ENCODE measurements around the gene NRN1L. TPM values are rescaled to one million over a fixed set of nuclear protein-coding genes. Genes with fewer than 3 reads are reported as not detected.

Gene NRN1L
- total RNA-seq, 1 experiment from 2014 or later, result not detected

GRCh38 chr16:67842509-67843342, 42.0 kb upstream of the NRN1L start:
- ATAC-seq, result peak; percentile 21
- H4K20me1 ChIP-seq (ENCODE audit: low read length), result peaks cover 10% of the 10 kb centered on the region; the same call in 1 of the 2 replicates
- intact Hi-C loops (cut with micrococcal nuclease), result loop anchor here (5.0 kb wide), 1 partner anchor 85 kb away; no protein-coding TSS in a partner anchor
- BruUV-seq (replicated peaks), result no TSS peak
- H3K4me2 ChIP-seq (ENCODE audit: low read length), result peak overlapping the region; percentile 90
- peak; percentile 34 for DNase-seq
- H3K79me2 ChIP-seq (ENCODE audit: low read length), result peaks cover 47% of the 10 kb centered on the region
- TF ChIP-seq CTCF (conservative IDR thresholded peaks at IDR 0.05; ENCODE audit: low read depth, low read length) (peak; percentile 47), EZH2 (IDR thresholded peaks at IDR 0.05; ENCODE audit: low read length, unreplicated experiment) (no peak)
- peak overlapping the region; percentile 89 for H3K4me3 ChIP-seq (ENCODE audit: low read length)
- H2AFZ ChIP-seq (ENCODE audit: low read length), result peak overlapping the region; percentile 99
- H3K9ac ChIP-seq (ENCODE audit: low read length), result peak overlapping the region; percentile 81
- no peaks in the 10 kb centered on the region for H3K27me3 ChIP-seq (ENCODE audit: low read length)
- no peaks in the 10 kb centered on the region for H3F3A ChIP-seq (ENCODE audit: low read length, unreplicated experiment)
- H3K27ac ChIP-seq (ENCODE audit: low read length), result peak overlapping the region; percentile 83
- no peaks in the 10 kb centered on the region for H3K9me3 ChIP-seq (ENCODE audit: low read length)
- CTCF ChIA-PET, result interaction anchor here (0.6 kb wide), 1 partner anchor 15 kb away, joined by 4 read pairs; no protein-coding TSS in a partner anchor
- no peaks in the 10 kb centered on the region for H3K36me3 ChIP-seq (ENCODE audit: low read depth, low read length)
- POLR2A ChIA-PET (ENCODE audit: unreplicated experiment), result no interaction called here
- peaks cover 32% of the 10 kb centered on the region for H3K4me1 ChIP-seq (ENCODE audit: insufficient read depth, low read length)
- H3K9me2 ChIP-seq (replicated peaks; ENCODE audit: low read length), result no peaks in the 10 kb centered on the region

GRCh38 chr16:67843343-67843765, 41.3 kb upstream of the NRN1L start:
- TSS peak; percentile 12 for BruUV-seq (replicated peaks)
- Histone ChIP-seq H2AFZ (ENCODE audit: low read length) (0 out of 2 replicates have a peak overlapping the region, but pooled peaks have one; percentile 99), H3K27me3 (ENCODE audit: low read length) (no peaks in the 10 kb centered on the region), H4K20me1 (ENCODE audit: low read length) (peaks cover 14% of the 10 kb centered on the region; the same call in 1 of the 2 replicates), H3K36me3 (ENCODE audit: low read depth, low read length) (no peaks in the 10 kb centered on the region), H3K79me2 (ENCODE audit: low read length) (peaks cover 53% of the 10 kb centered on the region), H3K4me2 (ENCODE audit: low read length) (peak overlapping the region; percentile 90), H3F3A (ENCODE audit: low read length, unreplicated experiment) (no peaks in the 10 kb centered on the region), H3K9ac (ENCODE audit: low read length) (peak overlapping the region; percentile 81), H3K4me3 (ENCODE audit: low read length) (peak overlapping the region; percentile 89), H3K9me3 (ENCODE audit: low read length) (no peaks in the 10 kb centered on the region), H3K4me1 (ENCODE audit: insufficient read depth, low read length) (peaks cover 38% of the 10 kb centered on the region), H3K9me2 (replicated peaks; ENCODE audit: low read length) (no peaks in the 10 kb centered on the region), H3K27ac (ENCODE audit: low read length) (no peak overlapping the region)
- ChIA-PET POLR2A (ENCODE audit: unreplicated experiment) (no interaction called here), CTCF (interaction anchor here (0.6 kb wide), 1 partner anchor 14 kb away, joined by 4 read pairs; no protein-coding TSS in a partner anchor)
- TF ChIP-seq EZH2phosphoT487 (IDR thresholded peaks at IDR 0.05; ENCODE audit: borderline replicate concordance, low read length) (no peak), CTCF (conservative IDR thresholded peaks at IDR 0.05; ENCODE audit: low read depth, low read length) (no peak), EZH2 (IDR thresholded peaks at IDR 0.05; ENCODE audit: low read length, unreplicated experiment) (no peak)
- ATAC-seq (no peak), DNase-seq (peak; percentile 4)
- intact Hi-C loops (cut with micrococcal nuclease), result loop anchor here (5.0 kb wide), 1 partner anchor 84 kb away; no protein-coding TSS in a partner anchor
